H1 (cell line): ENCODE data around the gene C22orf31.

ENCODE experiments used
- EGR1 ChIP-seq: IDR thresholded peaks from 2 replicates; pipeline ENCODE4 v1.6.1; 2011; ENCODE audit warnings: low read depth, low read length, borderline replicate concordance
- EP300 ChIP-seq, 2 experiments: IDR thresholded peaks; 1 replicate in 1 of 2; 2 replicates in 1 of 2; pipeline ENCODE4 v1.6.1; 2011 to 2012; ENCODE audit warnings: low read depth in 2 of 2, low read length in 2 of 2, mild to moderate bottlenecking in 2 of 2, borderline replicate concordance in 1 of 2, inconsistent platforms in 1 of 2, moderate library complexity in 1 of 2
- MAFK ChIP-seq: IDR thresholded peaks from 2 replicates; pipeline ENCODE4 v1.6.1; 2012; ENCODE audit warnings: low read depth, mild to moderate bottlenecking, improper control_type of control experiment, low read length
- NRF1 ChIP-seq: IDR thresholded peaks from 2 replicates; pipeline ENCODE4 v1.6.1; 2011; ENCODE audit warnings: mild to moderate bottlenecking, low read depth, low read length, improper control_type of control experiment
- POLR2A ChIP-seq, 2 experiments: IDR thresholded peaks; 1 replicate in 1 of 2; 2 replicates in 1 of 2; pipeline ENCODE4 v1.6.1; 2011; ENCODE audit warnings: low read depth in 2 of 2, low read length in 2 of 2, mild to moderate bottlenecking in 2 of 2; ENCODE audit errors: control extremely low read depth in 1 of 2
- SRF ChIP-seq: IDR thresholded peaks from 2 replicates; pipeline ENCODE4 v1.6.1; 2011; ENCODE audit warnings: mild to moderate bottlenecking, low read depth, low read length, moderate library complexity
- TF ChIP-seq, protein P1 (sequence below): IDR thresholded peaks from 2 replicates; pipeline ENCODE4 v1.6.1; 2012; ENCODE audit warnings: low read length, inconsistent platforms
- TF ChIP-seq, protein P2 (sequence below), 3 experiments: IDR thresholded peaks; 1 replicate in 2 of 3; 2 replicates in 1 of 3; pipeline versions ENCODE4 v1.5.1 to v1.6.1; 2011; ENCODE audit warnings: low read length in 3 of 3, mild to moderate bottlenecking in 3 of 3, inconsistent platforms in 2 of 3, low read depth in 1 of 3, moderate library complexity in 1 of 3; ENCODE audit not compliant: insufficient read depth in 1 of 3; ENCODE audit errors: control extremely low read depth in 1 of 3
- TF ChIP-seq, protein P3 (sequence below): IDR thresholded peaks from 2 replicates; pipeline ENCODE4 v1.6.1; 2011; ENCODE audit warnings: low read length, improper control_type of control experiment

DNA sequence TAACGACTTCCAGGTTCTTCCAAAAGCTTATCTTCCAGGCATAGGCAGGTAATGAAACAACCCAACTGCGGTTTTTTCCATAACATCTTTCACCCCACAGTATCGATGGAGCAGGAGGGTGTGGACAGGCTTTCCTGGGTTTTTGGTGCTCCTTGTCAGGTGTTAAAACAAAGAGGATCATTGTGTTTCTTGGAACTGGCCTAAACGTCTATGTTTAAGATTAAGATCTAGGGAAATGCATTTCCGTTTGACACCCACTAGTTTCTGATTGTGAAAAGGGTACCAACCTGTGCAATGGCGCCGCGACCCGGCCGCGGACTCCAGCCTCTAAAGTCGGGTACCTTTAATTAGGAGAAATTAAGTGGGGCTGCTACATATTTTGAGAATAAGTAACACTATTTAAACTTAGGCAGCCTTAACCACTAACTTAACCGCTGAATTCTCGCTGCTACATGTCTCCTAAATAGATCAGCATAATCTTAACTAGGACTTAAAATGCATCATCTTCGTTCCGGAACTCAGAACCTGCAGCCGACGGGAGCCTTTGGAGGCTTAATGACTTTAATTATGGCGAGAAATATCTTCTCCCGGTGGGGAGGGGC is 31.5 kb downstream of the C22orf31 start:
- TF ChIP-seq, protein P1, sequence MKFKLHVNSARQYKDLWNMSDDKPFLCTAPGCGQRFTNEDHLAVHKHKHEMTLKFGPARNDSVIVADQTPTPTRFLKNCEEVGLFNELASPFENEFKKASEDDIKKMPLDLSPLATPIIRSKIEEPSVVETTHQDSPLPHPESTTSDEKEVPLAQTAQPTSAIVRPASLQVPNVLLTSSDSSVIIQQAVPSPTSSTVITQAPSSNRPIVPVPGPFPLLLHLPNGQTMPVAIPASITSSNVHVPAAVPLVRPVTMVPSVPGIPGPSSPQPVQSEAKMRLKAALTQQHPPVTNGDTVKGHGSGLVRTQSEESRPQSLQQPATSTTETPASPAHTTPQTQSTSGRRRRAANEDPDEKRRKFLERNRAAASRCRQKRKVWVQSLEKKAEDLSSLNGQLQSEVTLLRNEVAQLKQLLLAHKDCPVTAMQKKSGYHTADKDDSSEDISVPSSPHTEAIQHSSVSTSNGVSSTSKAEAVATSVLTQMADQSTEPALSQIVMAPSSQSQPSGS = no peak
- TF ChIP-seq, protein P2, sequence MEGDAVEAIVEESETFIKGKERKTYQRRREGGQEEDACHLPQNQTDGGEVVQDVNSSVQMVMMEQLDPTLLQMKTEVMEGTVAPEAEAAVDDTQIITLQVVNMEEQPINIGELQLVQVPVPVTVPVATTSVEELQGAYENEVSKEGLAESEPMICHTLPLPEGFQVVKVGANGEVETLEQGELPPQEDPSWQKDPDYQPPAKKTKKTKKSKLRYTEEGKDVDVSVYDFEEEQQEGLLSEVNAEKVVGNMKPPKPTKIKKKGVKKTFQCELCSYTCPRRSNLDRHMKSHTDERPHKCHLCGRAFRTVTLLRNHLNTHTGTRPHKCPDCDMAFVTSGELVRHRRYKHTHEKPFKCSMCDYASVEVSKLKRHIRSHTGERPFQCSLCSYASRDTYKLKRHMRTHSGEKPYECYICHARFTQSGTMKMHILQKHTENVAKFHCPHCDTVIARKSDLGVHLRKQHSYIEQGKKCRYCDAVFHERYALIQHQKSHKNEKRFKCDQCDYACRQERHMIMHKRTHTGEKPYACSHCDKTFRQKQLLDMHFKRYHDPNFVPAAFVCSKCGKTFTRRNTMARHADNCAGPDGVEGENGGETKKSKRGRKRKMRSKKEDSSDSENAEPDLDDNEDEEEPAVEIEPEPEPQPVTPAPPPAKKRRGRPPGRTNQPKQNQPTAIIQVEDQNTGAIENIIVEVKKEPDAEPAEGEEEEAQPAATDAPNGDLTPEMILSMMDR (IDR thresholded peaks at IDR 0.05; ENCODE audit: control extremely low read depth in 1 of 3, insufficient read depth in 1 of 3, low read depth in 1 of 3, low read length in 3 of 3) = peak in 1 of 3 experiments; percentile 9; a peak in 2 of 4 replicates
- TF ChIP-seq MAFK (no peak), SRF (no peak), POLR2A (IDR thresholded peaks at IDR 0.05; ENCODE audit: control extremely low read depth in 1 of 2, low read depth in 2 of 2, low read length in 2 of 2) (no peak), EP300 (IDR thresholded peaks at IDR 0.05; ENCODE audit: borderline replicate concordance in 1 of 2, low read depth in 2 of 2, low read length in 2 of 2) (no peak), EGR1 (no peak), NRF1 (no peak)
- TF ChIP-seq, protein P3, sequence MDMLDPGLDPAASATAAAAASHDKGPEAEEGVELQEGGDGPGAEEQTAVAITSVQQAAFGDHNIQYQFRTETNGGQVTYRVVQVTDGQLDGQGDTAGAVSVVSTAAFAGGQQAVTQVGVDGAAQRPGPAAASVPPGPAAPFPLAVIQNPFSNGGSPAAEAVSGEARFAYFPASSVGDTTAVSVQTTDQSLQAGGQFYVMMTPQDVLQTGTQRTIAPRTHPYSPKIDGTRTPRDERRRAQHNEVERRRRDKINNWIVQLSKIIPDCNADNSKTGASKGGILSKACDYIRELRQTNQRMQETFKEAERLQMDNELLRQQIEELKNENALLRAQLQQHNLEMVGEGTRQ = no peak
